PC-9 (cell line): Measurements from ENCODE around the gene C1orf122.

Experiments
- CTCF ChIP-seq: fragments of 200-600 bp; sonication (generic); conservative IDR thresholded peaks from 2 replicates; pipeline ENCODE4 v1.6.1; 2017; ENCODE audit warnings: mixed run types, antibody characterized with exemption, mild to moderate bottlenecking, moderate library complexity
- EZH2 ChIP-seq: fragments of 200-600 bp; sonication (generic); IDR thresholded peaks from 2 replicates; pipeline ENCODE4 v1.8.0; 2017; ENCODE audit warnings: antibody characterized with exemption, low read depth

GRCh38 chr1:37807555-37808368 is at the start of gene C1orf122, which contains the start of gene YRDC:
- TF ChIP-seq CTCF (no peak), EZH2 (no peak)
